Activated B cell treated with CpG ODN at 0.5 μM for 24 hours (primary cell): ENCODE results near the gene KDM2A. TPM values are rescaled to one million over a fixed set of nuclear protein-coding genes. Genes with fewer than 3 reads are reported as not detected.

Source experiments
- ATAC-seq: fragments of 200-7000 bp; cut with Tn5 transposase; one replicate; pipeline ENCODE4 v1.10.0; 2021; ENCODE audit warnings: low read depth, mild to moderate bottlenecking, moderate library complexity
- CTCF ChIA-PET: fragments of 350-600 bp; sonication (Branson Sonifier 250); formaldehyde crosslinking; loops from one replicate; lab custom pipeline; 2021; ENCODE audit warnings: antibody characterized with exemption; lab: Charles Lee
- POLR2A ChIA-PET: fragments of 350-600 bp; sonication (Branson Sonifier 250); formaldehyde crosslinking; loops from one replicate; lab custom pipeline; 2021; ENCODE audit warnings: antibody characterized with exemption; lab: Charles Lee
- DNase-seq: peaks from one replicate; pipeline ENCODE4 v3.0.0; 2022
- H3K27ac Mint-ChIP-seq: one replicate; pipeline ENCODE4 v1.8.0; 2020; ENCODE audit warnings: mixed read lengths
- H3K27me3 Mint-ChIP-seq: one replicate; pipeline ENCODE4 v1.8.0; 2021; ENCODE audit warnings: mixed read lengths
- H3K36me3 Mint-ChIP-seq: one replicate; pipeline ENCODE4 v1.8.0; 2021; ENCODE audit warnings: low read depth, mixed read lengths
- H3K4me1 Mint-ChIP-seq: one replicate; pipeline ENCODE4 v1.8.0; 2021; ENCODE audit warnings: mixed read lengths
- H3K4me3 Mint-ChIP-seq: one replicate; pipeline ENCODE4 v1.8.0; 2020; ENCODE audit warnings: mild to moderate bottlenecking, mixed read lengths
- H3K9me3 Mint-ChIP-seq: one replicate; pipeline ENCODE4 v1.8.0; 2020; ENCODE audit warnings: mixed read lengths
- intact Hi-C: fragments of 100-400 bp; cut with micrococcal nuclease; formaldehyde crosslinking; loops from one replicate; pipeline ENCODE4 v1.15.1; 2024
- total RNA-seq: library from RNA; stranded (reverse); gene quantifications from 2 replicates; pipeline ENCODE4 v1.2.3, GENCODE V29; 2022
- TF ChIP-seq, protein P1 (sequence below): fragments of 200-600 bp; IDR thresholded peaks from one replicate; pipeline ENCODE4 v1.8.0; 2022; ENCODE audit warnings: antibody characterized with exemption, mild to moderate bottlenecking

The KDM2A gene
- total RNA-seq, 1 donor from 2014 or later: 160 TPM

DNA sequence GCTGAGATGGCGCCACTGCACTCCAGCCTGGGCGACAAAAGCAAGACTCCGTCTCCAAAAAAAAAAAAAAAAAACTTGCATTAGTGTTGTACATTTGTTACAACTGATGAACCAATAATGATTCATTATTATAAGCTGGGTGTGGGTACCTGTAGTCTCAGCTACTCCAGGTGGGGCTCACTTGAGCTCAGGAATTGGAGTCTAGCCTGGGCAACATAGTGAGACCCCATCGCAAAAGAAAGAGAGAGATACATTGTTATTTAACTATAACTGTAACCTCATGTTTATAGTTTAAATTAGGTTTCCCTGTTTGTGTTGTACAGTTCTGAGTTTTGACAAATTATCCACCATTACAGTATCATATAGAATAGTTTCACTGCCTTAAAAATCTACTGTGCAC lies 38.6 kb downstream of the KDM2A start:
- no peak for ATAC-seq
- no peak for DNase-seq
- TF ChIP-seq, protein P1, sequence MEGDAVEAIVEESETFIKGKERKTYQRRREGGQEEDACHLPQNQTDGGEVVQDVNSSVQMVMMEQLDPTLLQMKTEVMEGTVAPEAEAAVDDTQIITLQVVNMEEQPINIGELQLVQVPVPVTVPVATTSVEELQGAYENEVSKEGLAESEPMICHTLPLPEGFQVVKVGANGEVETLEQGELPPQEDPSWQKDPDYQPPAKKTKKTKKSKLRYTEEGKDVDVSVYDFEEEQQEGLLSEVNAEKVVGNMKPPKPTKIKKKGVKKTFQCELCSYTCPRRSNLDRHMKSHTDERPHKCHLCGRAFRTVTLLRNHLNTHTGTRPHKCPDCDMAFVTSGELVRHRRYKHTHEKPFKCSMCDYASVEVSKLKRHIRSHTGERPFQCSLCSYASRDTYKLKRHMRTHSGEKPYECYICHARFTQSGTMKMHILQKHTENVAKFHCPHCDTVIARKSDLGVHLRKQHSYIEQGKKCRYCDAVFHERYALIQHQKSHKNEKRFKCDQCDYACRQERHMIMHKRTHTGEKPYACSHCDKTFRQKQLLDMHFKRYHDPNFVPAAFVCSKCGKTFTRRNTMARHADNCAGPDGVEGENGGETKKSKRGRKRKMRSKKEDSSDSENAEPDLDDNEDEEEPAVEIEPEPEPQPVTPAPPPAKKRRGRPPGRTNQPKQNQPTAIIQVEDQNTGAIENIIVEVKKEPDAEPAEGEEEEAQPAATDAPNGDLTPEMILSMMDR: no peak
- Mint-ChIP-seq H3K36me3 (peaks cover 29% of the 10 kb centered on the region), H3K4me1 (peaks cover 17% of the 10 kb centered on the region), H3K9me3 (no peaks in the 10 kb centered on the region), H3K4me3 (no peak overlapping the region), H3K27me3 (no peaks in the 10 kb centered on the region), H3K27ac (no peak overlapping the region)
- intact Hi-C loops: no loop called here
- CTCF ChIA-PET: interaction anchor here (0.6 to 0.7 kb wide), 2 partner anchors 131 to 892 kb away, joined by 3 to 4 read pairs; no protein-coding TSS in a partner anchor
- POLR2A ChIA-PET: interaction anchor here (0.6 kb wide), 1 partner anchor 216 kb away, joined by 6 read pairs; the partner anchor contains the start of gene CLCF1

DNA sequence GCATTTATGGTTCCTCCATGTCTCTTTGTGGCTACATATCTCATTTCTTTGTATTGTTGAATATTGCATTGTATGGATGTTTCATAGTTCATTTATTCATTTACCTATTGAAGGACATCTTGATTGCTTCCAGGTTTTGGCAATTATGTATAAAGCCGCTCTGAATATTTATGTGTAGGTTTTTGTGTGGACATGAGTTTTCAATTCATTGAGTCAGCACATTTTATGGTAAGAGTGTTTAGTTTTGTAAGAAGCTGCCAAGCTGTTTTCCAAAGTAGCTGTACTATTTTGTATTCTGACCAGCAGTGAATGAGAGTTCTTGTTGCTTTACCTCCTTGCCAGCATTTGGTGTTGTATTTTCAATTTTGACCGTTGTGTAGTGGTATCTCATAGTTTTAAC lies 39.2 kb downstream of the KDM2A start:
- intact Hi-C loops: no loop called here
- CTCF ChIA-PET: interaction anchor here (0.6 to 0.7 kb wide), 2 partner anchors 131 to 891 kb away, joined by 3 to 4 read pairs; no protein-coding TSS in a partner anchor
- TF ChIP-seq, protein P1: no peak

DNA sequence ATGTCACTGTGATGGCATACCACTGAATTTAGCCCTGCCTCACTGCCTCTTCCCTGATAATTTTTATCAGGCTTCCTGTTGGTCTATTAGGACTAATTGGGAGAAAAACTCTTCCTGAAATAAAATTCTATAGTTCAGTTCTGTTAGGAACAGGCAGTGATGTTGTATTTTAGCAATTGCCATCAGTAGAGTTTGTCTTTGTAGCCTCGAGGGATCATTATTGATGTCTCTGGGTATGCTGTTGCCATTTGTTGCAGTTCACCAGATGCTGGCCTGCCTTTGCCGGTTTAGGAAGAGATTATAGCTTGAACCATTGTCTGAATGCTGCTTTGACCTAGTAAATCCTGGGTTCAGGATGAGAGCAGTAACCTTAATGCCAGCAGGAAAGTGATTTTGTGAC lies 41.0 kb downstream of the KDM2A start:
- Mint-ChIP-seq H3K9me3 (no peaks in the 10 kb centered on the region), H3K27ac (no peak overlapping the region), H3K36me3 (peaks cover 29% of the 10 kb centered on the region), H3K4me3 (no peak overlapping the region), H3K27me3 (no peaks in the 10 kb centered on the region), H3K4me1 (peaks cover 21% of the 10 kb centered on the region)
- TF ChIP-seq, protein P1: no peak
- intact Hi-C loops: loop anchor here (10.0 kb wide), 1 partner anchor 75 kb away; no protein-coding TSS in a partner anchor
- CTCF ChIA-PET: no interaction called here
- no peak for ATAC-seq
- no peak for DNase-seq
- POLR2A ChIA-PET: interaction anchor here (0.7 kb wide), 1 partner anchor 14 kb away, joined by 4 read pairs; no protein-coding TSS in a partner anchor

More for the DNA sequence above, 39.2 kb downstream of the KDM2A start:
- ATAC-seq: no peak
- H3K9me3 Mint-ChIP-seq: no peaks in the 10 kb centered on the region
- no peak for DNase-seq
- peaks cover 27% of the 10 kb centered on the region for H3K36me3 Mint-ChIP-seq
- peaks cover 17% of the 10 kb centered on the region for H3K4me1 Mint-ChIP-seq
- no peak overlapping the region for H3K4me3 Mint-ChIP-seq
- H3K27ac Mint-ChIP-seq: no peak overlapping the region
- POLR2A ChIA-PET: interaction anchor here (0.6 kb wide), 1 partner anchor 215 kb away, joined by 6 read pairs; the partner anchor contains the start of gene CLCF1
- no peaks in the 10 kb centered on the region for H3K27me3 Mint-ChIP-seq

DNA sequence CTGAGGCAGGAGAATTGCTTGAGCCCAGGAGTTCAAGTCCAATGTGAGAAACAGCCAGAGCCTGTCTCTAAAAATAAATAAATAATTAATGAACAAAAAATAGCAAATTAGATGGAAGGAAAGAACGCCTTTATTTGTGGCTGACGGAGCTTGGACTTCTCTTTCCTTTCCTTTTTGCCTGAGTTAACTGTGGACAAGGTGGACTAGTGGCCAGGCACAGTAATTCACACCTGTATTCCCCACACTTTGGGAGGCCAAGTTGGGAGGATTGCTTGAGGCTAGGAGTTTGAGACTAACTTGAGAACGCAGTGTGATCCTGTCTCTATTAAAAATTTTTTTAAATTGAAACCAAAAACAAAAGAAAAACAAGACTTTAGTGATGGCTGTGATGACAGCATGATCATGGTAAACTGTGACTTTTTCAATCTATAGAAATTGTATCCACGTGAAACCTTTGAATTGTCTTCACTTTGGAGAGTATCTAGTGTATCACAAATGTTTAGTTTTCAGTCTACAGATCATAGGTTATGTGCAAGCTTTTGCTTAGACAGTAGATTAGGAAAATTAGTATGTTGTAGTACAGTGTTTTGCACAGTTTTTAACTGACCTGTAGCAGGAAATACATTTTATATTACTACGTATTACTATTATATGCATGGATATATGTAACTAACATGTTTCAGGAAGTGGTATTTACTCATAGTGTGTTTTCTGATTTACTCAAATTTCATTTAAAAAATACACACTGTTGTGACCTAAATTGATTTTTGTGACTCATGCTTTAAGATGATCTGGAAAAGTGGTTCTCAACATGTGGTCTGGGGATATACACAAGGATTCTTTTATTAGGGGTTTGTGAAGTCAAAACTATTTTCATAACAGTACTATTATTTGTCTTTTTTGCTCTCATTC lies 42.1 kb downstream of the KDM2A start:
- Mint-ChIP-seq H3K4me1 (peaks cover 32% of the 10 kb centered on the region), H3K4me3 (no peak overlapping the region), H3K36me3 (peaks cover 31% of the 10 kb centered on the region), H3K27ac (peak overlapping the region; percentile 7), H3K27me3 (no peaks in the 10 kb centered on the region), H3K9me3 (no peaks in the 10 kb centered on the region)
- TF ChIP-seq, protein P1: no peak
- CTCF ChIA-PET: no interaction called here
- POLR2A ChIA-PET: no interaction called here
- ATAC-seq: no peak
- no peak for DNase-seq
- intact Hi-C loops: loop anchor here (10.0 kb wide), 1 partner anchor 74 kb away; no protein-coding TSS in a partner anchor

DNA sequence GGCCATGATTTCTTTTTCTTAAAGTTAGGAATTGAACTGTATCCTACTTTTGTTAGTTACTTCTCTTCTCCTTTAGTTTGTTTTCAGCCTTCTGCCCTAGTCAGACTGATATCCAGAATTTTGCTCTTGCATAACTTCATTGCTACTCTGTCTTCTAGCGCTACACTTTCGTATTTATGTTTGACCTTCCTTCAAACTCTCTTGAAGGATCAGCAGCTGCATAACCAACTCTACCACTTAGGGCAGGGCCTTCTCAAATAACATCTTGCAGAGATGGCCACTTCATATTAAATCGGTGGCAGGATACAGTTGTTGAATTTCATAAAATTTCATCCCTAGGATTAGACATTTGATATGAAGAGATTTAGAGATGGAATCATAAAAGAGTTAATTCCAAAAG lies 43.9 kb downstream of the KDM2A start:
- ATAC-seq (no peak), DNase-seq (no peak)
- POLR2A ChIA-PET: interaction anchor here (0.9 kb wide), 1 partner anchor 81 kb away, joined by 3 read pairs; no protein-coding TSS in a partner anchor
- TF ChIP-seq, protein P1: no peak
- no peaks in the 10 kb centered on the region for H3K9me3 Mint-ChIP-seq
- H3K27me3 Mint-ChIP-seq: no peaks in the 10 kb centered on the region
- H3K4me3 Mint-ChIP-seq: no peak overlapping the region
- peaks cover 29% of the 10 kb centered on the region for H3K36me3 Mint-ChIP-seq
- H3K27ac Mint-ChIP-seq: no peak overlapping the region
- intact Hi-C loops: loop anchor here (10.0 kb wide), 1 partner anchor 72 kb away; no protein-coding TSS in a partner anchor
- peaks cover 39% of the 10 kb centered on the region for H3K4me1 Mint-ChIP-seq
- CTCF ChIA-PET: no interaction called here
